GM21423 (cell line): ENCODE data around the gene NEURL1B.

Experiments
- ATAC-seq: cut with Tn5 transposase; IDR thresholded peaks from one replicate; pipeline ENCODE4 v1.9.1; 2021; ENCODE audit warnings: mild to moderate bottlenecking, moderate library complexity; ENCODE audit not compliant: unreplicated experiment

NEURL1B gene

GRCh38 chr5:172632346-172633092 is 8.5 kb upstream of the NEURL1B start:
- no peak for ATAC-seq

GRCh38 chr5:172633403-172633970 is 7.6 kb upstream of the NEURL1B start:
- ATAC-seq, result no peak

- no peak for ATAC-seq
These were observed 6.8 kb upstream of the NEURL1B start for GRCh38 chr5:172634106-172634899.

- ATAC-seq, result no peak
These were observed 6.0 kb upstream of the NEURL1B start for GRCh38 chr5:172635038-172635437.

- no peak for ATAC-seq
These were observed 4.6 kb upstream of the NEURL1B start for GRCh38 chr5:172636279-172637050.

- no peak for ATAC-seq
These were observed 3.9 kb upstream of the NEURL1B start for GRCh38 chr5:172637110-172637580.

GRCh38 chr5:172637740-172638139 is 3.3 kb upstream of the NEURL1B start:
- ATAC-seq, result no peak

GRCh38 chr5:172638209-172638768 is 2.8 kb upstream of the NEURL1B start:
- ATAC-seq, result no peak

GRCh38 chr5:172640139-172640538 is 924 bp upstream of the NEURL1B start:
- ATAC-seq, result no peak

GRCh38 chr5:172641359-172642050 is 442 bp downstream of the NEURL1B start:
- no peak for ATAC-seq

- no peak for ATAC-seq
These were observed 967 bp downstream of the NEURL1B start for GRCh38 chr5:172642051-172642409.

GRCh38 chr5:172642486-172642885 is 1.4 kb downstream of the NEURL1B start:
- no peak for ATAC-seq

GRCh38 chr5:172642926-172643871 is 2.1 kb downstream of the NEURL1B start:
- no peak for ATAC-seq

GRCh38 chr5:172644266-172644665 is 3.2 kb downstream of the NEURL1B start:
- no peak for ATAC-seq

- ATAC-seq, result no peak
These were observed 3.6 kb downstream of the NEURL1B start for GRCh38 chr5:172644711-172645110.

- no peak for ATAC-seq
These were observed 4.4 kb downstream of the NEURL1B start for GRCh38 chr5:172645271-172646055.

- no peak for ATAC-seq
These were observed 5.7 kb downstream of the NEURL1B start for GRCh38 chr5:172646716-172647285.
